Activated T-cell treated with anti-CD3 and anti-CD28 coated beads, Interleukin-2, amount 50 U/mL, for 72 hours (primary cell): ENCODE results near the gene TMEM95. TPM values are rescaled to one million over a fixed set of nuclear protein-coding genes. Genes with fewer than 3 reads are reported as not detected.
"Not testable (repeated sequence)": the region's sequence is repeated elsewhere in the genome, so short reads cannot be mapped to it uniquely, and the experiment has no call there.

Experiments
- ATAC-seq, 2 donors: fragments of 150-1000 bp; cut with Tn5 transposase; replicated peaks in 1 of 2; 2 replicates each; pipeline ENCODE4 v1.10.0; 2021; ENCODE audit warnings: moderate library complexity in 2 of 2, mild to moderate bottlenecking in 1 of 2
- DNase-seq, 2 donors: peaks; one replicate each; pipeline ENCODE4 v3.0.0; 2021 to 2022; ENCODE audit warnings: mixed read lengths in 1 of 2
- H3K27ac Mint-ChIP-seq: one replicate; pipeline ENCODE4 v1.8.0; 2022; ENCODE audit warnings: mild to moderate bottlenecking, moderate library complexity, mixed read lengths
- H3K27me3 Mint-ChIP-seq: one replicate; pipeline ENCODE4 v1.8.0; 2022; ENCODE audit warnings: low read depth, mixed read lengths
- H3K36me3 Mint-ChIP-seq, 2 donors: one replicate each; pipeline ENCODE4 v1.8.0; 2022; ENCODE audit warnings: mixed read lengths in 2 of 2, mild to moderate bottlenecking in 1 of 2; ENCODE audit not compliant: insufficient read depth in 2 of 2
- H3K4me1 Mint-ChIP-seq: one replicate; pipeline ENCODE4 v1.8.0; 2022; ENCODE audit warnings: low read depth, mixed read lengths
- H3K4me3 Mint-ChIP-seq, 2 donors: one replicate each; pipeline ENCODE4 v1.8.0; 2022; ENCODE audit warnings: mild to moderate bottlenecking in 2 of 2, mixed read lengths in 2 of 2, moderate library complexity in 2 of 2
- H3K9me3 Mint-ChIP-seq, 2 donors: one replicate each; pipeline ENCODE4 v1.8.0; 2022; ENCODE audit warnings: mixed read lengths in 2 of 2
- total RNA-seq, 2 donors: library from RNA; stranded (reverse); gene quantifications; one replicate each; pipeline ENCODE4 v1.2.3, GENCODE V29; 2022

Gene TMEM95
- total RNA-seq, 2 donors from 2014 or later, result 0.34 TPM; not detected in 1

GRCh38 chr17:7356072-7356549, 1.2 kb downstream of the TMEM95 start:
- Mint-ChIP-seq H3K27me3 (peaks cover 6% of the 10 kb centered on the region), H3K4me1 (peaks cover 34% of the 10 kb centered on the region), H3K9me3 (no peaks in the 10 kb centered on the region), H3K27ac (no peak overlapping the region), H3K4me3 (no peak overlapping the region), H3K36me3 (peaks cover 2 to 4% of the 10 kb centered on the region in 2 donors)
- ATAC-seq, result peak; percentile 66 to 70
- DNase-seq, result peak; percentile 91

- DNase-seq, result no peak
- H3K4me1 Mint-ChIP-seq, result peaks cover 30% of the 10 kb centered on the region
- no peaks in the 10 kb centered on the region for H3K9me3 Mint-ChIP-seq
- peaks cover 11% of the 10 kb centered on the region for H3K27me3 Mint-ChIP-seq
- peaks cover 0 to 2% of the 10 kb centered on the region in 2 donors for H3K36me3 Mint-ChIP-seq
- no peak overlapping the region for H3K27ac Mint-ChIP-seq
- ATAC-seq, result no peak
- H3K4me3 Mint-ChIP-seq, result no peak overlapping the region
These were observed 1.8 kb downstream of the TMEM95 start for GRCh38 chr17:7356756-7357155.

- ATAC-seq, result no peak
These were observed 2.4 kb downstream of the TMEM95 start for GRCh38 chr17:7357381-7357780.

GRCh38 chr17:7361906-7362305, 7.0 kb downstream of the TMEM95 start:
- no peaks in the 10 kb centered on the region for H3K9me3 Mint-ChIP-seq
- H3K27me3 Mint-ChIP-seq, result peaks cover 8% of the 10 kb centered on the region
- DNase-seq (no peak), ATAC-seq (no peak)
- no peaks in the 10 kb centered on the region for H3K36me3 Mint-ChIP-seq
- no peak overlapping the region for H3K27ac Mint-ChIP-seq
- no peak overlapping the region for H3K4me3 Mint-ChIP-seq
- no peaks in the 10 kb centered on the region for H3K4me1 Mint-ChIP-seq

More at GRCh38 chr17:7357381-7357780, 2.4 kb downstream of the TMEM95 start:
- H3K4me1 Mint-ChIP-seq, result peaks cover 28% of the 10 kb centered on the region
- peak overlapping the region; percentile 72 for H3K27ac Mint-ChIP-seq
- peaks cover 0 to 1% of the 10 kb centered on the region in 2 donors for H3K36me3 Mint-ChIP-seq
- no peak for DNase-seq
- peaks cover 12% of the 10 kb centered on the region for H3K27me3 Mint-ChIP-seq
- no peak overlapping the region for H3K4me3 Mint-ChIP-seq
- H3K9me3 Mint-ChIP-seq, result no peaks in the 10 kb centered on the region

GRCh38 chr17:7363311-7363710, 8.4 kb downstream of the TMEM95 start:
- H3K27ac Mint-ChIP-seq, result no peak overlapping the region
- H3K9me3 Mint-ChIP-seq, result no peaks in the 10 kb centered on the region
- no peak for ATAC-seq
- H3K4me3 Mint-ChIP-seq, result no peak overlapping the region
- DNase-seq, result no peak
- H3K27me3 Mint-ChIP-seq, result peaks cover 5% of the 10 kb centered on the region
- no peaks in the 10 kb centered on the region for H3K4me1 Mint-ChIP-seq
- H3K36me3 Mint-ChIP-seq, result no peaks in the 10 kb centered on the region

GRCh38 chr17:7365963-7366362, 11.0 kb downstream of the TMEM95 start:
- H3K36me3 Mint-ChIP-seq, H3K4me3 Mint-ChIP-seq, DNase-seq, ATAC-seq, H3K9me3 Mint-ChIP-seq, H3K4me1 Mint-ChIP-seq, H3K27me3 Mint-ChIP-seq, H3K27ac Mint-ChIP-seq: not testable (repeated sequence)

GRCh38 chr17:7367083-7367482, 12.1 kb downstream of the TMEM95 start:
- no peak for ATAC-seq
- Mint-ChIP-seq H3K36me3 (no peaks in the 10 kb centered on the region), H3K27ac (no peak overlapping the region), H3K27me3 (no peaks in the 10 kb centered on the region), H3K4me3 (no peak overlapping the region), H3K4me1 (no peaks in the 10 kb centered on the region), H3K9me3 (no peaks in the 10 kb centered on the region)
- DNase-seq, result no peak

GRCh38 chr17:7367918-7368598, 13.1 kb downstream of the TMEM95 start:
- H3K9me3 Mint-ChIP-seq, result no peaks in the 10 kb centered on the region
- H3K4me1 Mint-ChIP-seq, result no peaks in the 10 kb centered on the region
- no peak overlapping the region for H3K27ac Mint-ChIP-seq
- no peaks in the 10 kb centered on the region for H3K27me3 Mint-ChIP-seq
- no peaks in the 10 kb centered on the region for H3K36me3 Mint-ChIP-seq
- no peak for DNase-seq
- H3K4me3 Mint-ChIP-seq, result no peak overlapping the region
- ATAC-seq, result no peak

GRCh38 chr17:7368599-7368994, 13.6 kb downstream of the TMEM95 start:
- H3K9me3 Mint-ChIP-seq, H3K27ac Mint-ChIP-seq: not testable (repeated sequence)

GRCh38 chr17:7369825-7370224, 14.9 kb downstream of the TMEM95 start:
- Mint-ChIP-seq H3K36me3 (no peaks in the 10 kb centered on the region), H3K9me3 (no peaks in the 10 kb centered on the region), H3K4me1 (no peaks in the 10 kb centered on the region), H3K27me3 (no peaks in the 10 kb centered on the region), H3K27ac (no peak overlapping the region), H3K4me3 (no peak overlapping the region)
- DNase-seq (no peak), ATAC-seq (no peak)

More at GRCh38 chr17:7368599-7368994, 13.6 kb downstream of the TMEM95 start:
- not testable (repeated sequence) for H3K4me1 Mint-ChIP-seq, H3K27me3 Mint-ChIP-seq, ATAC-seq, H3K36me3 Mint-ChIP-seq, DNase-seq, H3K4me3 Mint-ChIP-seq

- Mint-ChIP-seq H3K4me1 (no peaks in the 10 kb centered on the region), H3K27ac (no peak overlapping the region), H3K4me3 (no peak overlapping the region), H3K27me3 (no peaks in the 10 kb centered on the region), H3K9me3 (no peaks in the 10 kb centered on the region), H3K36me3 (no peaks in the 10 kb centered on the region)
- DNase-seq (no peak), ATAC-seq (no peak)
These were observed 15.9 kb downstream of the TMEM95 start for GRCh38 chr17:7370853-7371252.

- peaks cover 2% of the 10 kb centered on the region in 2 donors for H3K9me3 Mint-ChIP-seq
- DNase-seq (no peak), ATAC-seq (no peak)
- peaks cover 16% of the 10 kb centered on the region for H3K27me3 Mint-ChIP-seq
- H3K4me1 Mint-ChIP-seq, result no peaks in the 10 kb centered on the region
- H3K36me3 Mint-ChIP-seq, result peaks cover 2 to 4% of the 10 kb centered on the region in 2 donors
- no peak overlapping the region for H3K27ac Mint-ChIP-seq
- H3K4me3 Mint-ChIP-seq, result no peak overlapping the region
These were observed 19.4 kb downstream of the TMEM95 start for GRCh38 chr17:7374353-7374752.

- peaks cover 49% of the 10 kb centered on the region for H3K27me3 Mint-ChIP-seq
- H3K36me3 Mint-ChIP-seq, result peaks cover 2 to 5% of the 10 kb centered on the region in 2 donors
- no peaks in the 10 kb centered on the region for H3K4me1 Mint-ChIP-seq
- peaks cover 2 to 3% of the 10 kb centered on the region in 2 donors for H3K9me3 Mint-ChIP-seq
- ATAC-seq (no peak), DNase-seq (no peak)
- no peak overlapping the region for H3K27ac Mint-ChIP-seq
- no peak overlapping the region for H3K4me3 Mint-ChIP-seq
These were observed 24.2 kb downstream of the TMEM95 start for GRCh38 chr17:7379134-7379533.

GRCh38 chr17:7380321-7380720, 25.4 kb downstream of the TMEM95 start:
- Mint-ChIP-seq H3K36me3 (peaks cover 2 to 5% of the 10 kb centered on the region in 2 donors), H3K27ac (no peak overlapping the region), H3K27me3 (peaks cover 49% of the 10 kb centered on the region), H3K9me3 (peaks cover 2 to 3% of the 10 kb centered on the region in 2 donors), H3K4me1 (peaks cover 8% of the 10 kb centered on the region), H3K4me3 (peak overlapping the region; percentile 11 to 16)
- DNase-seq (no peak), ATAC-seq (no peak)
